DND-41 (cell line): Measurements from ENCODE around the gene PRKCB.
A peak's percentile ranks its signal among the peaks of the same experiment; 100 is the strongest.

Source experiments
- ATAC-seq: fragments of 200-7000 bp; cut with Tn5 transposase; 3 replicates; pipeline ENCODE4 v1.9.1; 2021; ENCODE audit warnings: low read depth; ENCODE audit not compliant: insufficient read depth
- DNase-seq: peaks from one replicate; pipeline ENCODE4 v3.0.0-alpha.2; 2020
- H2AFZ ChIP-seq: 2 replicates; pipeline ENCODE4 v1.6.0; 2012; ENCODE audit warnings: low read depth, low read length
- H3K27ac ChIP-seq: 2 replicates; pipeline ENCODE4 v1.5.1; 2012; ENCODE audit warnings: low read length, inconsistent platforms
- H3K27me3 ChIP-seq: fragments of 200-600 bp; sonication (generic); 2 replicates; pipeline ENCODE4 v1.6.0; 2012; ENCODE audit warnings: low read length, mild to moderate bottlenecking, inconsistent platforms; ENCODE audit not compliant: insufficient read depth, poor library complexity
- H3K36me3 ChIP-seq: 2 replicates; pipeline ENCODE4 v1.5.1; 2012; ENCODE audit warnings: low read length, inconsistent platforms; ENCODE audit not compliant: insufficient read depth
- H3K4me1 ChIP-seq: 2 replicates; pipeline ENCODE4 v1.5.1; 2012; ENCODE audit warnings: mild to moderate bottlenecking, low read length; ENCODE audit not compliant: insufficient read depth
- H3K4me2 ChIP-seq: 2 replicates; pipeline ENCODE4 v1.6.0; 2012; ENCODE audit warnings: mild to moderate bottlenecking, moderate library complexity, low read length, inconsistent platforms; ENCODE audit not compliant: insufficient read depth
- H3K4me3 ChIP-seq, 2 experiments: fragments of 200-600 bp in 1 of 2; shearing (Covaris generic) in 1 of 2; 2 replicates each; pipeline ENCODE4 v1.5.1; 2012 to 2016; ENCODE audit warnings: inconsistent platforms in 2 of 2, low read length in 2 of 2, mild to moderate bottlenecking in 2 of 2, low read depth in 1 of 2, moderate library complexity in 1 of 2
- H3K79me2 ChIP-seq: 2 replicates; pipeline ENCODE4 v1.6.0; 2012; ENCODE audit warnings: low read length, inconsistent platforms; ENCODE audit not compliant: insufficient read depth
- H3K9ac ChIP-seq: 2 replicates; pipeline ENCODE4 v1.6.0; 2012; ENCODE audit warnings: low read depth, mild to moderate bottlenecking, inconsistent platforms, low read length, moderate library complexity
- H3K9me3 ChIP-seq: 2 replicates; pipeline ENCODE4 v1.5.1; 2012; ENCODE audit warnings: low read length, moderate library complexity, mild to moderate bottlenecking, inconsistent platforms; ENCODE audit not compliant: insufficient read depth, severe bottlenecking
- H4K20me1 ChIP-seq: 2 replicates; pipeline ENCODE4 v1.6.0; 2012; ENCODE audit warnings: low read length; ENCODE audit not compliant: insufficient read depth
- CTCF ChIP-seq: IDR thresholded peaks from 2 replicates; pipeline ENCODE4 v1.5.1; 2012; ENCODE audit warnings: borderline replicate concordance, low read length, moderate library complexity, mild to moderate bottlenecking; ENCODE audit not compliant: poor library complexity, severe bottlenecking; ENCODE audit errors: extremely low read depth
- EZH2 ChIP-seq: IDR thresholded peaks from 3 replicates; pipeline ENCODE4 v1.6.1; 2012; ENCODE audit warnings: borderline replicate concordance, low read depth, mild to moderate bottlenecking, moderate library complexity, low read length, inconsistent platforms; ENCODE audit not compliant: severe bottlenecking

Gene PRKCB

GRCh38 chr16:24037335-24037734 is 201.6 kb downstream of the PRKCB start:
- Histone ChIP-seq H3K4me2 (no peak overlapping the region), H3K79me2 (no peaks in the 10 kb centered on the region), H3K4me3 (no peak overlapping the region), H3K27ac (no peak overlapping the region), H3K9ac (no peak overlapping the region), H3K27me3 (no peaks in the 10 kb centered on the region), H4K20me1 (no peaks in the 10 kb centered on the region; the same call in 1 of the 2 replicates), H3K36me3 (peaks cover 29% of the 10 kb centered on the region), H2AFZ (no peak overlapping the region), H3K9me3 (no peaks in the 10 kb centered on the region), H3K4me1 (no peaks in the 10 kb centered on the region)
- ATAC-seq = no peak
- no peak for DNase-seq
- no peak for TF ChIP-seq CTCF
- TF ChIP-seq EZH2 = no peak

GRCh38 chr16:24041834-24042631 is 206.2 kb downstream of the PRKCB start:
- peaks cover 29% of the 10 kb centered on the region for H3K36me3 ChIP-seq
- H3K4me2 ChIP-seq = no peak overlapping the region
- peak; percentile 80 for DNase-seq
- TF ChIP-seq EZH2 (no peak), CTCF (peak; percentile 84)
- no peaks in the 10 kb centered on the region for H3K9me3 ChIP-seq
- no peaks in the 10 kb centered on the region; the same call in 1 of the 2 replicates for H4K20me1 ChIP-seq
- no peaks in the 10 kb centered on the region for H3K4me1 ChIP-seq
- H3K27me3 ChIP-seq = no peaks in the 10 kb centered on the region
- no peak overlapping the region for H3K4me3 ChIP-seq
- no peak overlapping the region for H3K9ac ChIP-seq
- H2AFZ ChIP-seq = no peak overlapping the region
- no peak overlapping the region for H3K27ac ChIP-seq
- H3K79me2 ChIP-seq = no peaks in the 10 kb centered on the region
- peak; percentile 90 for ATAC-seq

- H3K4me1 ChIP-seq = no peaks in the 10 kb centered on the region
- no peak overlapping the region for H3K9ac ChIP-seq
- TF ChIP-seq EZH2 = no peak
- TF ChIP-seq CTCF = no peak
- H3K4me2 ChIP-seq = no peak overlapping the region
- ATAC-seq (no peak), DNase-seq (no peak)
- H3K27me3 ChIP-seq = no peaks in the 10 kb centered on the region
- H3K36me3 ChIP-seq = peaks cover 23% of the 10 kb centered on the region
- no peak overlapping the region for H3K27ac ChIP-seq
- H3K79me2 ChIP-seq = no peaks in the 10 kb centered on the region
- no peaks in the 10 kb centered on the region for H3K9me3 ChIP-seq
- H2AFZ ChIP-seq = no peak overlapping the region
- no peak overlapping the region for H3K4me3 ChIP-seq
- H4K20me1 ChIP-seq = no peaks in the 10 kb centered on the region
Measured at GRCh38 chr16:24044467-24044866, 208.7 kb downstream of the PRKCB start.

GRCh38 chr16:24045641-24046040 is 209.9 kb downstream of the PRKCB start:
- no peaks in the 10 kb centered on the region for H3K79me2 ChIP-seq
- H4K20me1 ChIP-seq = no peaks in the 10 kb centered on the region
- no peaks in the 10 kb centered on the region for H3K27me3 ChIP-seq
- H3K4me1 ChIP-seq = no peaks in the 10 kb centered on the region
- H2AFZ ChIP-seq = no peak overlapping the region
- no peak overlapping the region for H3K27ac ChIP-seq
- H3K4me3 ChIP-seq = no peak overlapping the region
- TF ChIP-seq CTCF (peak; percentile 48), EZH2 (no peak)
- H3K9me3 ChIP-seq = no peaks in the 10 kb centered on the region
- DNase-seq = no peak
- H3K4me2 ChIP-seq = no peak overlapping the region
- peaks cover 29% of the 10 kb centered on the region for H3K36me3 ChIP-seq
- no peak for ATAC-seq
- H3K9ac ChIP-seq = no peak overlapping the region
